Measurements from ENCODE around the gene NEDD4L.

NEDD4L gene

GRCh38 chr18:58438958-58439300 is 394.9 kb downstream of the NEDD4L start:
- DNase-seq, result no peak

DNA sequence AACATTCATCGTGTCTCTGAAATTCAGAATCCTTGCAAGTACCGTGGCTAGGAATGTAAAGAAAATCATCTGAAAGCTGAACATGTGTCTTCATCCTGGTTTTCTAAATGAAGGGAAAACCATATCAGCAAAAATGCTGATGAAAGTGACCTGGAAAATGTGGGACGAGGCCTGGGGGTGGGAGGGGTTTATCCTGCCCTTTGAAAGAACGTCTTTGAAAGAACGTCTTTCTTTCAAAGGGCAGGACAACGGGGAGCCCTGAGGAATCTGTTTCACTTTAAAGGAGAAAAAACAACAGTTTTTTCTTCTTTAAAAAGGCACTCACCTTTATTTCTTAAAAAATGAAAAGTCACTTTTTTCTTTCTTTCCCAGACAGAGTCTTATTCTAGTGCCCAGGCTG is 399.6 kb downstream of the NEDD4L start:
- no peak for DNase-seq

GRCh38 chr18:58446391-58447060 is 402.5 kb downstream of the NEDD4L start:
- no peak for DNase-seq

- DNase-seq, result no peak
Observed at GRCh38 chr18:58447402-58448095, 403.5 kb downstream of the NEDD4L start.

- DNase-seq, result no peak
Observed at GRCh38 chr18:58449464-58449863, 405.4 kb downstream of the NEDD4L start.
